Lower lobe of right lung (tissue), 2 donors: ENCODE results near the gene CITED4. TPM values are rescaled to one million over a fixed set of nuclear protein-coding genes. Genes with fewer than 3 reads are reported as not detected.

ENCODE experiments used
- ATAC-seq, 2 donors: fragments of 200-7000 bp; cut with Tn5 transposase; one replicate each; pipeline ENCODE4 v1.9.1; 2020 to 2022; ENCODE audit warnings: mild to moderate bottlenecking in 2 of 2, moderate library complexity in 2 of 2
- DNase-seq: peaks from one replicate; pipeline ENCODE4 v3.0.0-alpha.2; 2020
- H3K27ac ChIP-seq: fragments of 200-600 bp; one replicate; pipeline ENCODE4 v1.8.0; 2022
- H3K27me3 ChIP-seq: fragments of 200-600 bp; one replicate; pipeline ENCODE4 v1.8.0; 2022; ENCODE audit warnings: low read depth
- H3K36me3 ChIP-seq: fragments of 200-600 bp; one replicate; pipeline ENCODE4 v1.8.0; 2022; ENCODE audit warnings: mild to moderate bottlenecking
- H3K4me1 ChIP-seq: fragments of 200-600 bp; one replicate; pipeline ENCODE4 v1.8.0; 2022
- H3K4me3 ChIP-seq: fragments of 200-600 bp; one replicate; pipeline ENCODE4 v1.8.0; 2022; ENCODE audit warnings: mild to moderate bottlenecking
- H3K9me3 ChIP-seq: fragments of 200-600 bp; one replicate; pipeline ENCODE4 v1.8.0; 2022
- CTCF ChIP-seq: fragments of 200-600 bp; IDR thresholded peaks from one replicate; pipeline ENCODE4 v1.8.0; 2022; ENCODE audit warnings: antibody characterized with exemption, mild to moderate bottlenecking
- intact Hi-C: fragments of 100-400 bp; cut with DNase I; formaldehyde crosslinking; loops from one replicate; pipeline ENCODE4 v1.11.0; 2022
- total RNA-seq: library from RNA; stranded (reverse); fragmentation: NEBNext Ultra II Directional; extraction: Animal tissue kit (Norgen Biotek cat#: 25700); gene quantifications from one replicate; pipeline ENCODE4 v1.2.1, GENCODE V29; 2021
- donor health status: DM: no; HTN: yes; CAD: no; lungs with severe emphysema.

The CITED4 gene
- total RNA-seq, 1 donor from 2014 or later = 13.9 TPM

GRCh38 chr1:40845895-40846294 lies 16.3 kb downstream of the CITED4 start:
- ATAC-seq (no peak), DNase-seq (no peak)
- H3K4me3 ChIP-seq = no peak overlapping the region
- TF ChIP-seq CTCF = no peak
- no peaks in the 10 kb centered on the region for H3K27me3 ChIP-seq
- no peaks in the 10 kb centered on the region for H3K36me3 ChIP-seq
- peaks cover 6% of the 10 kb centered on the region for H3K4me1 ChIP-seq
- intact Hi-C loops = loop anchor here (5.0 kb wide), 1 partner anchor 229 kb away; no protein-coding TSS in a partner anchor
- no peaks in the 10 kb centered on the region for H3K9me3 ChIP-seq
- H3K27ac ChIP-seq = no peak overlapping the region

- DNase-seq (no peak), ATAC-seq (no peak)
- H3K9me3 ChIP-seq = no peaks in the 10 kb centered on the region
- H3K27ac ChIP-seq = no peak overlapping the region
- H3K36me3 ChIP-seq = no peaks in the 10 kb centered on the region
- H3K4me3 ChIP-seq = no peak overlapping the region
- intact Hi-C loops = loop anchor here (5.0 kb wide), 1 partner anchor 228 kb away; no protein-coding TSS in a partner anchor
- peaks cover 6% of the 10 kb centered on the region for H3K4me1 ChIP-seq
- no peak for TF ChIP-seq CTCF
- no peaks in the 10 kb centered on the region for H3K27me3 ChIP-seq
Observed at GRCh38 chr1:40844887-40845878, 17.0 kb downstream of the CITED4 start.

GRCh38 chr1:40844079-40844478 lies 18.1 kb downstream of the CITED4 start:
- intact Hi-C loops = no loop called here
- Histone ChIP-seq H3K4me1 (no peaks in the 10 kb centered on the region), H3K27me3 (no peaks in the 10 kb centered on the region), H3K9me3 (no peaks in the 10 kb centered on the region), H3K4me3 (no peak overlapping the region), H3K27ac (no peak overlapping the region), H3K36me3 (no peaks in the 10 kb centered on the region)
- ATAC-seq (no peak), DNase-seq (no peak)
- TF ChIP-seq CTCF = no peak

- TF ChIP-seq CTCF = no peak
- H3K36me3 ChIP-seq = no peaks in the 10 kb centered on the region
- H3K4me1 ChIP-seq = no peaks in the 10 kb centered on the region
- no peak overlapping the region for H3K4me3 ChIP-seq
- intact Hi-C loops = no loop called here
- no peak for DNase-seq
- no peak overlapping the region for H3K27ac ChIP-seq
- no peaks in the 10 kb centered on the region for H3K9me3 ChIP-seq
- no peak for ATAC-seq
- no peaks in the 10 kb centered on the region for H3K27me3 ChIP-seq
Observed at GRCh38 chr1:40842691-40843090, 19.5 kb downstream of the CITED4 start.

- Histone ChIP-seq H3K27me3 (no peaks in the 10 kb centered on the region), H3K36me3 (no peaks in the 10 kb centered on the region), H3K4me3 (no peak overlapping the region), H3K4me1 (no peaks in the 10 kb centered on the region), H3K9me3 (no peaks in the 10 kb centered on the region), H3K27ac (no peak overlapping the region)
- DNase-seq (no peak), ATAC-seq (no peak)
- TF ChIP-seq CTCF = no peak
- intact Hi-C loops = no loop called here
Observed at GRCh38 chr1:40842207-40842606, 20.0 kb downstream of the CITED4 start.
